ENCODE data around the gene RAC2.

The RAC2 gene

DNA sequence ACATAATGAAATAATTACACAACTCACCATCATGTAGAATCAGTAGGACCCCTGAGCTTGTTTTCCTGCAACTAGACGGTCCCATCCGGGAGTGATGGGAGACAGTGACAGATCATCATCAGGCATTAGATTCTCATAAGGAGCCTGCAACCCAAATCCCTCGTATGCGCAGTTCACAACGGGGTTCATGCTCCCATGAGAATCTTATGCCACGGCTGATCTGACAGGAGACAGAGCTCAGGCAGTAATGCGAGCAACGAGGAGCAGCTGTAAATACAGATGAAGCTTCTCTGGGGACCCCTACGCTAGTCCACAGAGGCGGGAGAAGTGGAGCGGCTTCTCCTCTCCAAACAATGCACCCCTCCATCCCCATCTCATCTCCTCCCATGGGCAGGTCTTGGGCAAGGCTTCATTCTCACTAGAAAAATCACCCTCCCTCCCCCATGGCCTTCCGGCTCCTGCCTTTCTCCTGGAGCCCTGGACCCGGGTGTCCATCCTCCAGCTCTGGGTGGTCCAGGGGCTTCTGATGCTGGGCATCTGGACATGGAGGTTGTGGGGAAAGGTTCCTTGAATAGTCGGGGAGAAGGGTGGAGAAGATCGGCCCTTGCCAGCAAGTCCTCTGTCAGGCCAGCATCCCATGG is 16.2 kb upstream of the RAC2 start:
- TF ChIP-seq, protein P1, sequence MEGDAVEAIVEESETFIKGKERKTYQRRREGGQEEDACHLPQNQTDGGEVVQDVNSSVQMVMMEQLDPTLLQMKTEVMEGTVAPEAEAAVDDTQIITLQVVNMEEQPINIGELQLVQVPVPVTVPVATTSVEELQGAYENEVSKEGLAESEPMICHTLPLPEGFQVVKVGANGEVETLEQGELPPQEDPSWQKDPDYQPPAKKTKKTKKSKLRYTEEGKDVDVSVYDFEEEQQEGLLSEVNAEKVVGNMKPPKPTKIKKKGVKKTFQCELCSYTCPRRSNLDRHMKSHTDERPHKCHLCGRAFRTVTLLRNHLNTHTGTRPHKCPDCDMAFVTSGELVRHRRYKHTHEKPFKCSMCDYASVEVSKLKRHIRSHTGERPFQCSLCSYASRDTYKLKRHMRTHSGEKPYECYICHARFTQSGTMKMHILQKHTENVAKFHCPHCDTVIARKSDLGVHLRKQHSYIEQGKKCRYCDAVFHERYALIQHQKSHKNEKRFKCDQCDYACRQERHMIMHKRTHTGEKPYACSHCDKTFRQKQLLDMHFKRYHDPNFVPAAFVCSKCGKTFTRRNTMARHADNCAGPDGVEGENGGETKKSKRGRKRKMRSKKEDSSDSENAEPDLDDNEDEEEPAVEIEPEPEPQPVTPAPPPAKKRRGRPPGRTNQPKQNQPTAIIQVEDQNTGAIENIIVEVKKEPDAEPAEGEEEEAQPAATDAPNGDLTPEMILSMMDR (IDR thresholded peaks at IDR 0.05; ENCODE audit: low read depth, low read length): no peak
- H3K4me3 ChIP-seq (ENCODE audit: low read depth, low read length): no peak overlapping the region

GRCh38 chr22:37259540-37260029 is 15.5 kb upstream of the RAC2 start:
- no peak overlapping the region for H3K4me3 ChIP-seq (ENCODE audit: low read depth, low read length)

DNA sequence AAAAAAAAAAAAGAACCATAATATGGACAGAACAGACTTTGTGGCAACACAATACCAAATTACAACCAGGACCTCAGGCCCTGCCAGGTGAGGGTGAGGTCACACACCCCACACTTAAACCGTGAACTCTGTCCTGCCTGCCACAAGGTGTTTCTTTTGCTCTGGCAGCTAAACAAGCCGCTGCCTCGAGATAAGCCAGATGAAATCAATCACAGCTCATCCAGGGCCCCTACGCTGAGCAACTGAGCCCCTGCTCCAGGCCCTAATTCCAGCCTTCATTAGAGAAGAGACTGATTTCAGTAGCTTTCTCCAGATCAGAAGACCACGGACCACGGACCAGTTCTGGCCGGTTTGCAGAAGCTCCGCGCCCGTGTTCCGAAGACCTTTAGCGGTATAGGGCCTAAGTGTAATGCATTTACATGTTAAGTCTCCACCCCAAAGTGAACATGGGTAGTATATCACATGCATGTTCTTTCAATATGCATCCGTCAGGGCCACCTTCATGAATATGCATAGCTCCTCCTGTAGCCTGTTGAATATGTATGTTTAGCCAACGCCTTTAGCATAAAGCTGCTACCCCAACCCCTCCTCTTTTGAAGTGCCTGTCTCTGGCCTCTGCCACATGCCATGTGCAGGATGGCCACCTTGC is 14.8 kb upstream of the RAC2 start:
- H3K4me3 ChIP-seq (ENCODE audit: low read depth, low read length): no peak overlapping the region
- TF ChIP-seq, protein P1 (IDR thresholded peaks at IDR 0.05; ENCODE audit: low read depth, low read length): no peak

More at GRCh38 chr22:37259540-37260029, 15.5 kb upstream of the RAC2 start:
- TF ChIP-seq, protein P1 (IDR thresholded peaks at IDR 0.05; ENCODE audit: low read depth, low read length): peak; percentile 80

GRCh38 chr22:37258005-37258752 is 14.1 kb upstream of the RAC2 start:
- no peak overlapping the region for H3K4me3 ChIP-seq (ENCODE audit: low read depth, low read length)
- TF ChIP-seq, protein P1 (IDR thresholded peaks at IDR 0.05; ENCODE audit: low read depth, low read length): no peak

DNA sequence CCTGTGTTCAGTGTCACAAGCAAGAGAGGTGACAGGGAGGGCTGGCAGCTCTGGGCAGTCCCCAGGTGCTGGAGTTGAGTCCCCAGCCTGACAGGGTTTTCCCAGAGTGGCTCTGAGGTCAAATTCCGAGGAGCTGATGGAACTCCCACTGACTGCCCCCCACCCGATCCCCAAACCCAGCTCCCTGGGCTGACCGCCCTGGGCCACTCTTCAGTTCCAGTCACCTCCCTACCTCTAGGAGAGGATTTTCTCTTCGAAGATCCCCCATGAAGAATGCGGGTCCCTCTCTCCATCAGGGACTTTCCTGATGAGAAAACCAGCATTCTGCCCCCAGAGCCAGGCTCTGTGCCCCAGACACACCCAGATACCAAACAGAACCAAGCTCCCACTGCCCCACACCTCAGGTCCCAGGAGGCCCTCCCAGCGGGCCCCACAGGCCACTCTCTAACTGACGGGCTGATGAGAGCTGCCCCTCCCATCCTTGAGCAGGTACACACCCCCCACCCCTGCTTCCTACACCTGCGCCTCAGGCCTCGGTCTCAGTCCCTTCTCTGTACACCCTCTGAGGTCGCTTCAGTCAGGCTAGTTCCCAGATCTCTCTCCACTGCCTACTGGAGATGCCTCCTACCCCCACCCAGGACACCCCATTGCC is 12.1 kb upstream of the RAC2 start:
- H3K4me3 ChIP-seq (ENCODE audit: low read depth, low read length): no peak overlapping the region
- TF ChIP-seq, protein P1 (IDR thresholded peaks at IDR 0.05; ENCODE audit: low read depth, low read length): no peak

- TF ChIP-seq, protein P1 (IDR thresholded peaks at IDR 0.05; ENCODE audit: low read depth, low read length): no peak
- no peak overlapping the region for H3K4me3 ChIP-seq (ENCODE audit: low read depth, low read length)
Measured at GRCh38 chr22:37255558-37256006, 11.5 kb upstream of the RAC2 start.
